Stimulated activated naive CD8-positive, alpha-beta T cell treated with anti-CD3 and anti-CD28 coated beads, Interleukin-15, amount 100 ng/mL, for 72 hours (primary cell): Measurements from ENCODE around the gene AIFM2.
A peak's percentile ranks its signal among the peaks of the same experiment; 100 is the strongest.
"Not testable (repeated sequence)": the region's sequence is repeated elsewhere in the genome, so short reads cannot be mapped to it uniquely, and the experiment has no call there.

Experiments
- ATAC-seq: fragments of 150-1000 bp; cut with Tn5 transposase; 2 replicates; pipeline ENCODE4 v1.10.0; 2021; ENCODE audit warnings: mild to moderate bottlenecking, moderate library complexity
- DNase-seq, 2 donors: peaks; one replicate each; pipeline ENCODE4 v3.0.0; 2021 to 2022
- H3K27ac Mint-ChIP-seq, 2 donors: one replicate each; pipeline ENCODE4 v1.8.0; 2022; ENCODE audit warnings: mild to moderate bottlenecking in 2 of 2, mixed read lengths in 2 of 2, moderate library complexity in 2 of 2
- H3K27me3 Mint-ChIP-seq: one replicate; pipeline ENCODE4 v1.8.0; 2022; ENCODE audit warnings: mixed read lengths
- H3K4me1 Mint-ChIP-seq: one replicate; pipeline ENCODE4 v1.8.0; 2022; ENCODE audit warnings: mild to moderate bottlenecking, mixed read lengths
- H3K4me3 Mint-ChIP-seq, 2 donors: one replicate each; pipeline ENCODE4 v1.8.0; 2022; ENCODE audit warnings: mild to moderate bottlenecking in 2 of 2, mixed read lengths in 2 of 2, moderate library complexity in 1 of 2
- H3K9me3 Mint-ChIP-seq, 2 donors: one replicate each; pipeline ENCODE4 v1.8.0; 2022; ENCODE audit warnings: mixed read lengths in 2 of 2

The AIFM2 gene

GRCh38 chr10:70096016-70096704 is 36.5 kb downstream of the AIFM2 start:
- Mint-ChIP-seq H3K27ac (peak overlapping the region; percentile 4 to 19), H3K4me1 (peaks cover 55% of the 10 kb centered on the region), H3K27me3 (no peaks in the 10 kb centered on the region), H3K4me3 (no peak overlapping the region), H3K9me3 (no peaks in the 10 kb centered on the region)
- DNase-seq (no peak), ATAC-seq (no peak)

- H3K9me3 Mint-ChIP-seq = no peaks in the 10 kb centered on the region
- no peaks in the 10 kb centered on the region for H3K27me3 Mint-ChIP-seq
- no peak overlapping the region for H3K27ac Mint-ChIP-seq
- peaks cover 55% of the 10 kb centered on the region for H3K4me1 Mint-ChIP-seq
- peak overlapping the region in 1 of 2 donors; percentile 5 for H3K4me3 Mint-ChIP-seq
- no peak for ATAC-seq
- DNase-seq = no peak
Measured at GRCh38 chr10:70094250-70094649, 38.4 kb downstream of the AIFM2 start.

DNA sequence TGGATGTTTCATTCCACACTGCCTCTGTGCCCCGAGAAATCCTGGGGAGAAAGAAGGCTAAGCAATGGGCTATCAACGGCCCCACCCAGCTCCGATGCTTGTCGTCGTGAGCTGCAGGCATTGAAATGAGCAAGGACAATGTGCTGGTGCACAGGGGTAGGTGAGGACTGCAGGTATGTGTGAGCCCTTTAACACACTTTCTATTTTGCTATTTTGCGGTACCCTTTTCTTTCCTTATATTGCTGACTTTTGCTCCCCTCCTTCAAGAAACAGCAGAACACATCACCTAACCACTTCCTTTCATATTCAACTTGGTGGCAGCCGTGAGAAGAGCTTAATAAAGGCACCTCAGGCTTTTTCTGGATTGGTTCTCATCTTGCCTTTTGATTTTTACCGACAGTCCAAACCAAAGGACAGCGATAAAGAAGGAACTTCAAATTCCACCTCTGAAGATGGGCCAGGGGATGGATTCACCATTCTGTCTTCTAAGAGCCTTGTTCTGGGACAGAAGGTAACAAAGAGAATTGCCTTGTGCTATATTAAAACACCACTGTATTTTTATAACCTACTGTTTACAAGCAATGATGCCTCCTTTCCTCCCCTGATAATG is 39.2 kb downstream of the AIFM2 start:
- H3K4me1 Mint-ChIP-seq = peaks cover 55% of the 10 kb centered on the region
- ATAC-seq = peak; percentile 93
- peak; percentile 24 to 35 for DNase-seq
- H3K4me3 Mint-ChIP-seq = peak overlapping the region; percentile 81 to 95
- no peaks in the 10 kb centered on the region for H3K27me3 Mint-ChIP-seq
- H3K27ac Mint-ChIP-seq = peak overlapping the region; percentile 51 to 73
- H3K9me3 Mint-ChIP-seq = no peaks in the 10 kb centered on the region

DNA sequence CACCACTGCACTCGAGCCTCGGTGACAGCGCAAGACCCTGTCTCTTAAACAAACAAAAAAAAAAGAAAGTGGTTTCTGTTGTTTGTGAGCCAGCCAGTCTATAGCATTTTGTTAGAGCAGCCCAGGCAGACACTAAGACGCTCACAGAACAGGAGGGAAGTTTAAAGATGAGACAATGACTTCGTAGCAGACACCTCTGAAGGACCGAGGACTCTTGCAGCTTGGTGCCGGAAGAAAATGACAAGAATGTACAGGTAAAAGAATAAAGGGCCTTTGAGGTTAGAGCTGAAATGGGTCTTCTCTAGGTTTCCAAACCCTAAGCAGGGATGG is 40.3 kb downstream of the AIFM2 start:
- Mint-ChIP-seq H3K27ac (peak overlapping the region; percentile 97 to 98), H3K27me3 (no peaks in the 10 kb centered on the region), H3K4me3 (peak overlapping the region; percentile 81 to 95), H3K9me3 (no peaks in the 10 kb centered on the region), H3K4me1 (peaks cover 53% of the 10 kb centered on the region)
- no peak for DNase-seq
- peak; percentile 37 for ATAC-seq

- DNase-seq (no peak), ATAC-seq (no peak)
- H3K4me3 Mint-ChIP-seq = no peak overlapping the region
- peak overlapping the region in 1 of 2 donors; percentile 6 for H3K27ac Mint-ChIP-seq
- no peaks in the 10 kb centered on the region for H3K9me3 Mint-ChIP-seq
- H3K27me3 Mint-ChIP-seq = no peaks in the 10 kb centered on the region
- peaks cover 42% of the 10 kb centered on the region for H3K4me1 Mint-ChIP-seq
Measured at GRCh38 chr10:70090951-70091350, 41.7 kb downstream of the AIFM2 start.

- no peak overlapping the region for H3K4me3 Mint-ChIP-seq
- no peak overlapping the region for H3K27ac Mint-ChIP-seq
- no peak for DNase-seq
- H3K4me1 Mint-ChIP-seq = peaks cover 37% of the 10 kb centered on the region
- no peaks in the 10 kb centered on the region for H3K9me3 Mint-ChIP-seq
- no peaks in the 10 kb centered on the region for H3K27me3 Mint-ChIP-seq
- no peak for ATAC-seq
Measured at GRCh38 chr10:70090013-70090412, 42.6 kb downstream of the AIFM2 start.

DNA sequence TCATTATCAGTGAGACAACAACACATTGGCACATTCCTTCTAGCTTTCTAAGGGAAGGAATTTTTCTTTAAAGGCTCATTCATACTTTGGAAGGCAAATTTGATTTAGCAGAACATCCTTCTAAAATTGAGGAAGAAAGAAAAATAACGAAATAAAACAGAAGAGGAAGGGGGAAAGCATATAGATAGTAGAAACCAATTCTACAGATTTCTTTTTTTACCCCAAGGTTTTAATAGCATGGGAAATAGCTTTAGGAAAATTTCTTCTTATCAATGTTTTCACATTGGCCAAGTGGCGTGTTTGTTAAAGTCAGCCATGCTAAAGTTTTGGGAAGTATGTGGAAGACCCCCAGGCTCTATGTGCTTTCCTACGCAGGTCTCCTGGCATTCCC is 44.3 kb downstream of the AIFM2 start:
- ATAC-seq (no peak), DNase-seq (no peak)
- Mint-ChIP-seq H3K27ac (no peak overlapping the region), H3K27me3 (no peaks in the 10 kb centered on the region), H3K9me3 (no peaks in the 10 kb centered on the region), H3K4me1 (peaks cover 20% of the 10 kb centered on the region), H3K4me3 (no peak overlapping the region)

- Mint-ChIP-seq H3K9me3 (no peaks in the 10 kb centered on the region), H3K27me3 (no peaks in the 10 kb centered on the region), H3K4me3 (no peak overlapping the region), H3K27ac (no peak overlapping the region), H3K4me1 (peaks cover 15% of the 10 kb centered on the region)
- no peak for ATAC-seq
- no peak for DNase-seq
Measured at GRCh38 chr10:70087616-70088307, 44.9 kb downstream of the AIFM2 start.

- H3K9me3 Mint-ChIP-seq = no peaks in the 10 kb centered on the region
- DNase-seq = no peak
- ATAC-seq = no peak
- no peak overlapping the region for H3K4me3 Mint-ChIP-seq
- peak overlapping the region in 1 of 2 donors; percentile 55 for H3K27ac Mint-ChIP-seq
- H3K27me3 Mint-ChIP-seq = no peaks in the 10 kb centered on the region
- H3K4me1 Mint-ChIP-seq = no peaks in the 10 kb centered on the region
Measured at GRCh38 chr10:70085975-70086613, 46.5 kb downstream of the AIFM2 start.

DNA sequence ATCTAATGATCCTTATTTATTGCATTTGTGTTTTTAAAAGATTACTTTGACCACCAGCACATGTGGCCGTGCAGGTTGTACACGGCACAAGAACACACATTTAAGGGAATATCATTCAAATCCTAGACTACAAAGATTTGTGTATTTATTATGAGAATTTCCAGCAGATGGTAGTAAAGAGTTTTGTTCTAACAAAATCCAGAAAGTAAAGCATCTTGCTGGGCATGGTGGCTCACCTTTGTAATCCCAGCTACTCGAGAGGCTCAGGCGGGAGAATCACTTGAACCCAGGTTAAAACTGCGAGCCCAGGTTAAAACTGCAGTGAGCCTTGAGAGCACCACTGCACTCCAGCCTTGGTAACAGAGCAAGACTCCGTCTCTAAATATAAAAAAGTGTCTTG is 48.4 kb downstream of the AIFM2 start:
- ATAC-seq (no peak), DNase-seq (no peak)
- Mint-ChIP-seq H3K27me3 (no peaks in the 10 kb centered on the region), H3K9me3 (no peaks in the 10 kb centered on the region), H3K4me1 (no peaks in the 10 kb centered on the region), H3K4me3 (no peak overlapping the region), H3K27ac (no peak overlapping the region)

- H3K4me1 Mint-ChIP-seq, ATAC-seq, DNase-seq, H3K4me3 Mint-ChIP-seq, H3K27me3 Mint-ChIP-seq, H3K9me3 Mint-ChIP-seq: not testable (repeated sequence)
- H3K27ac Mint-ChIP-seq = peak overlapping the region in 1 of 2 donors; percentile 2
Measured at GRCh38 chr10:70080789-70081188, 51.8 kb downstream of the AIFM2 start.

- Mint-ChIP-seq H3K9me3 (no peaks in the 10 kb centered on the region), H3K4me1 (no peaks in the 10 kb centered on the region), H3K27ac (no peak overlapping the region), H3K4me3 (no peak overlapping the region), H3K27me3 (no peaks in the 10 kb centered on the region)
- ATAC-seq (no peak), DNase-seq (no peak)
Measured at GRCh38 chr10:70078937-70079336, 53.7 kb downstream of the AIFM2 start.

DNA sequence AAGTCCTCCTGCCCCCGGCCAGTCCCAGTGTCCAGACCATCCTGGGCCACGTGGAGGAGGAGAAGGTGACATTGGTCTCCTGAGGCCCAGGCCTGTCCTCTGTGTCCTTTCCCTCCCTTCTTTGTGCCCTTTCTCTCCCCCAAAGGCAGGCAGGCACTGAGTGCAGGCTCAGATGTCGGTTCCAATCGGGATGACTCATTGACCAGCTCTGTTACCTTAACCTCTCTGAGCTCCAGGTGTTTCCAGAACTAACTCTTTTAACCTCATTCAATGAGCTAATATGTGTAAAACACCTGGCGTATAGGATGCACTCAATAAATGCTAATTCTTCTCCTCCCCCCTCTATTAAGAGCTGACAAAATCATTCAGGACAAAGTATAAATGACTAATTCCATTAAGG is 54.3 kb downstream of the AIFM2 start:
- DNase-seq (no peak), ATAC-seq (no peak)
- no peaks in the 10 kb centered on the region for H3K4me1 Mint-ChIP-seq
- no peak overlapping the region for H3K27ac Mint-ChIP-seq
- no peaks in the 10 kb centered on the region for H3K27me3 Mint-ChIP-seq
- H3K4me3 Mint-ChIP-seq = no peak overlapping the region
- no peaks in the 10 kb centered on the region for H3K9me3 Mint-ChIP-seq

GRCh38 chr10:70074971-70075370 is 57.7 kb downstream of the AIFM2 start:
- Mint-ChIP-seq H3K4me1 (no peaks in the 10 kb centered on the region), H3K4me3 (no peak overlapping the region), H3K9me3 (no peaks in the 10 kb centered on the region), H3K27me3 (no peaks in the 10 kb centered on the region), H3K27ac (peak overlapping the region in 1 of 2 donors; percentile 19)
- no peak for DNase-seq
- ATAC-seq = no peak

DNA sequence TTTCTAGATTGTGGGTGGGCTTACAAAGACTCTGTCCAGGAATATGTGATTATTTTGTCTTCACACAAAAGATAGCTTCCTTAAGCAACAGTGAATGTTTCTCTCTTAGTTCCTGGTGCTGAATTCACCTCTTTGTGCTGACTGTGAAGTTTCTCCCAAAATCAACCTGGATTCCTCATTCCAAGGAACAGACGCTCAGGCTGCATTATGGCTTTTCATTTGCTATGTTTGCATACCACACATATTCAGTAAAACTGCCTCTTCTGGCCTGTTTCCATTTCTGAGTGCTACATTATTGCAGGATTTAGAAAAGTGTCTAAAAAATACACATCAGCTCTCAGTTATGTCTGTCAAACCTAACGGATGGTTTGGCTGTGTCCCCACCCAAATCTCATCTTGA is 58.5 kb downstream of the AIFM2 start:
- H3K27ac Mint-ChIP-seq = no peak overlapping the region
- H3K4me1 Mint-ChIP-seq = no peaks in the 10 kb centered on the region
- ATAC-seq = no peak
- H3K4me3 Mint-ChIP-seq = no peak overlapping the region
- no peaks in the 10 kb centered on the region for H3K9me3 Mint-ChIP-seq
- no peak for DNase-seq
- H3K27me3 Mint-ChIP-seq = no peaks in the 10 kb centered on the region

GRCh38 chr10:70070834-70071233 is 61.8 kb downstream of the AIFM2 start:
- Mint-ChIP-seq H3K27ac (no peak overlapping the region), H3K9me3 (no peaks in the 10 kb centered on the region), H3K4me1 (no peaks in the 10 kb centered on the region), H3K27me3 (no peaks in the 10 kb centered on the region), H3K4me3 (no peak overlapping the region)
- no peak for ATAC-seq
- DNase-seq = no peak
